ENCODE data around the gene BANF2.

GRCh38 chr20:17720755-17721154 is 21.0 kb downstream of the BANF2 start:
- TF ChIP-seq CTCF (IDR thresholded peaks at IDR 0.05) (no peak), POLR2A (IDR thresholded peaks at IDR 0.05; ENCODE audit: low read depth) (no peak), POLR2AphosphoS5 (IDR thresholded peaks at IDR 0.05) (no peak), EP300 (IDR thresholded peaks at IDR 0.05) (no peak)
